OCI-LY1 (cell line): ENCODE results near the gene CNRIP1.

ENCODE experiments used
- EZH2 ChIP-seq: fragments of 200-600 bp; sonication (generic), shearing (Covaris generic); IDR thresholded peaks from 2 replicates; pipeline ENCODE4 v1.8.0; 2017; ENCODE audit warnings: borderline replicate concordance, mixed run types, mild to moderate bottlenecking, antibody characterized with exemption, low read length, moderate library complexity, mixed read lengths
- TF ChIP-seq, protein P1 (sequence below): fragments of 200-600 bp; sonication (generic), shearing (Covaris generic); IDR thresholded peaks from 2 replicates; pipeline ENCODE4 v1.5.1; 2017; ENCODE audit warnings: mild to moderate bottlenecking, antibody characterized with exemption, low read length, moderate library complexity, mixed read lengths

DNA sequence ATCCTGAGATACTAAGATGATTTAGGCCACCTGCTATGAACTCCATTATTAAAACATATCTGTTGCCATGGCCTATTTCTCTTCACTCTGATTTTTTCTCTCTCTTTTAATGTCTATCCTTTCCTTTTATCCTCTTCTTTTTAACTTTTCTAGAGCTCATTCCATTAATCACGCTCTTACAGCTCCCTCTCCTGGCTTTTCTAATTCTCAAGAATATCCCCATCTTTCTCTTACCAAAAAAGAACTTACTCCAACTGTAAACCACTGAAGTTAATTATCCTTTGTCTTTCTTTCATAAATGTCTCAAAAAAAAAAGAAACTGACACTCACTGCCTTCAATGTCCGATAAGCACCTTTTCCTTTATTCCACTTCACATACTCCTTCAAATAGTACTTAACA is 75.3 kb downstream of the CNRIP1 start:
- TF ChIP-seq, protein P1, sequence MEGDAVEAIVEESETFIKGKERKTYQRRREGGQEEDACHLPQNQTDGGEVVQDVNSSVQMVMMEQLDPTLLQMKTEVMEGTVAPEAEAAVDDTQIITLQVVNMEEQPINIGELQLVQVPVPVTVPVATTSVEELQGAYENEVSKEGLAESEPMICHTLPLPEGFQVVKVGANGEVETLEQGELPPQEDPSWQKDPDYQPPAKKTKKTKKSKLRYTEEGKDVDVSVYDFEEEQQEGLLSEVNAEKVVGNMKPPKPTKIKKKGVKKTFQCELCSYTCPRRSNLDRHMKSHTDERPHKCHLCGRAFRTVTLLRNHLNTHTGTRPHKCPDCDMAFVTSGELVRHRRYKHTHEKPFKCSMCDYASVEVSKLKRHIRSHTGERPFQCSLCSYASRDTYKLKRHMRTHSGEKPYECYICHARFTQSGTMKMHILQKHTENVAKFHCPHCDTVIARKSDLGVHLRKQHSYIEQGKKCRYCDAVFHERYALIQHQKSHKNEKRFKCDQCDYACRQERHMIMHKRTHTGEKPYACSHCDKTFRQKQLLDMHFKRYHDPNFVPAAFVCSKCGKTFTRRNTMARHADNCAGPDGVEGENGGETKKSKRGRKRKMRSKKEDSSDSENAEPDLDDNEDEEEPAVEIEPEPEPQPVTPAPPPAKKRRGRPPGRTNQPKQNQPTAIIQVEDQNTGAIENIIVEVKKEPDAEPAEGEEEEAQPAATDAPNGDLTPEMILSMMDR = peak; percentile 23; the same call in 1 of the 2 replicates
- no peak for TF ChIP-seq EZH2
